ENCODE measurements around the gene CNTNAP5.

The CNTNAP5 gene

GRCh38 chr2:124025171-124025580, at the start of gene CNTNAP5:
TSS of gene CNTNAP5 (plus strand) at chr2:124025287. CDS start at chr2:124025651, 364 bp downstream.
- peak; percentile 77 for DNase-seq

- DNase-seq = no peak
Measured at GRCh38 chr2:123976054-123976648, 48.9 kb upstream of the CNTNAP5 start.

GRCh38 chr2:123993728-123994323, 31.3 kb upstream of the CNTNAP5 start:
- no peak for DNase-seq

- no peak for DNase-seq
Measured at GRCh38 chr2:123999681-124000080, 25.4 kb upstream of the CNTNAP5 start.

GRCh38 chr2:124001696-124002430, 23.2 kb upstream of the CNTNAP5 start:
- peak; percentile 39 for DNase-seq

- DNase-seq = no peak
Measured at GRCh38 chr2:124018890-124019289, 6.2 kb upstream of the CNTNAP5 start.

- peak; percentile 38 for DNase-seq
Measured at GRCh38 chr2:124024561-124025170, 421 bp upstream of the CNTNAP5 start.

- DNase-seq = peak; percentile 38
Measured at GRCh38 chr2:124025891-124026434, 876 bp downstream of the CNTNAP5 start.

- peak; percentile 13 for DNase-seq
Measured at GRCh38 chr2:124026503-124026902, 1.4 kb downstream of the CNTNAP5 start.

GRCh38 chr2:124027182-124027581, 2.1 kb downstream of the CNTNAP5 start:
- DNase-seq = peak; percentile 85

GRCh38 chr2:124032799-124033198, 7.7 kb downstream of the CNTNAP5 start:
- DNase-seq = no peak

- DNase-seq = peak; percentile 16
Measured at GRCh38 chr2:124034265-124034664, 9.2 kb downstream of the CNTNAP5 start.

GRCh38 chr2:124035001-124035400, 9.9 kb downstream of the CNTNAP5 start:
- no peak for DNase-seq

GRCh38 chr2:124039032-124039431, 13.9 kb downstream of the CNTNAP5 start:
- DNase-seq = no peak

GRCh38 chr2:124039762-124040291, 14.7 kb downstream of the CNTNAP5 start:
- DNase-seq = peak; percentile 45

- no peak for DNase-seq
Measured at GRCh38 chr2:124045894-124046293, 20.8 kb downstream of the CNTNAP5 start.

- no peak for DNase-seq
Measured at GRCh38 chr2:124046332-124046731, 21.2 kb downstream of the CNTNAP5 start.

- no peak for DNase-seq
Measured at GRCh38 chr2:124048102-124048501, 23.0 kb downstream of the CNTNAP5 start.

GRCh38 chr2:124048664-124049063, 23.6 kb downstream of the CNTNAP5 start:
- DNase-seq = no peak

- DNase-seq = no peak
Measured at GRCh38 chr2:124049136-124049535, 24.0 kb downstream of the CNTNAP5 start.

GRCh38 chr2:124050833-124051497, 25.9 kb downstream of the CNTNAP5 start:
- no peak for DNase-seq

- no peak for DNase-seq
Measured at GRCh38 chr2:124053796-124054195, 28.7 kb downstream of the CNTNAP5 start.

GRCh38 chr2:124063596-124063995, 38.5 kb downstream of the CNTNAP5 start:
- no peak for DNase-seq

Data from NCI-H345 (cell line).